NCI-H2029 (cell line): Measurements from ENCODE around the gene SPAG6.
"Not testable (repeated sequence)": the region's sequence is repeated elsewhere in the genome, so short reads cannot be mapped to it uniquely, and the experiment has no call there.

Source experiments
- DNase-seq: peaks from one replicate; lab custom pipeline; 2025; lab: John Stamatoyannopoulos, UW

The SPAG6 gene

GRCh38 chr10:22372298-22372697 is 27.0 kb downstream of the SPAG6 start:
- DNase-seq = no peak

- DNase-seq = no peak
Observed at GRCh38 chr10:22372917-22373316, 27.6 kb downstream of the SPAG6 start.

GRCh38 chr10:22374489-22375126 is 29.3 kb downstream of the SPAG6 start:
- no peak for DNase-seq

- DNase-seq = no peak
Observed at GRCh38 chr10:22379059-22379458, 33.8 kb downstream of the SPAG6 start.

- DNase-seq = no peak
Observed at GRCh38 chr10:22381262-22381661, 36.0 kb downstream of the SPAG6 start.

- DNase-seq = no peak
Observed at GRCh38 chr10:22386503-22386902, 41.2 kb downstream of the SPAG6 start.

GRCh38 chr10:22389856-22390589 is 44.7 kb downstream of the SPAG6 start:
- DNase-seq = no peak

GRCh38 chr10:22391600-22391999 is 46.3 kb downstream of the SPAG6 start:
- no peak for DNase-seq

GRCh38 chr10:22396195-22396594 is 50.9 kb downstream of the SPAG6 start:
- not testable (repeated sequence) for DNase-seq

GRCh38 chr10:22406916-22407315 is 61.6 kb downstream of the SPAG6 start:
- DNase-seq = not testable (repeated sequence)

GRCh38 chr10:22410394-22410793 is 65.1 kb downstream of the SPAG6 start:
- DNase-seq = no peak

GRCh38 chr10:22410846-22411245 is 65.5 kb downstream of the SPAG6 start:
- DNase-seq = no peak

- no peak for DNase-seq
Observed at GRCh38 chr10:22414146-22414545, 68.8 kb downstream of the SPAG6 start.

GRCh38 chr10:22415072-22415471 is 69.8 kb downstream of the SPAG6 start:
- DNase-seq = no peak

GRCh38 chr10:22417736-22418268 is 72.5 kb downstream of the SPAG6 start:
- DNase-seq = no peak

GRCh38 chr10:22420787-22421517 is 75.7 kb downstream of the SPAG6 start:
- DNase-seq = no peak

GRCh38 chr10:22426653-22427052 is 81.4 kb downstream of the SPAG6 start:
- no peak for DNase-seq

- no peak for DNase-seq
Observed at GRCh38 chr10:22427101-22427500, 81.8 kb downstream of the SPAG6 start.

GRCh38 chr10:22427890-22428571 is 82.7 kb downstream of the SPAG6 start:
- peak; percentile 40 for DNase-seq

GRCh38 chr10:22429146-22429545 is 83.8 kb downstream of the SPAG6 start:
- DNase-seq = no peak

- DNase-seq = no peak
Observed at GRCh38 chr10:22429981-22430421, 84.7 kb downstream of the SPAG6 start.

- no peak for DNase-seq
Observed at GRCh38 chr10:22433875-22434274, 88.6 kb downstream of the SPAG6 start.
